ENCODE results near the gene CNPY1. TPM values are rescaled to one million over a fixed set of nuclear protein-coding genes. Genes with fewer than 3 reads are reported as not detected.

The CNPY1 gene
- total RNA-seq, 1 donor = not detected

DNA sequence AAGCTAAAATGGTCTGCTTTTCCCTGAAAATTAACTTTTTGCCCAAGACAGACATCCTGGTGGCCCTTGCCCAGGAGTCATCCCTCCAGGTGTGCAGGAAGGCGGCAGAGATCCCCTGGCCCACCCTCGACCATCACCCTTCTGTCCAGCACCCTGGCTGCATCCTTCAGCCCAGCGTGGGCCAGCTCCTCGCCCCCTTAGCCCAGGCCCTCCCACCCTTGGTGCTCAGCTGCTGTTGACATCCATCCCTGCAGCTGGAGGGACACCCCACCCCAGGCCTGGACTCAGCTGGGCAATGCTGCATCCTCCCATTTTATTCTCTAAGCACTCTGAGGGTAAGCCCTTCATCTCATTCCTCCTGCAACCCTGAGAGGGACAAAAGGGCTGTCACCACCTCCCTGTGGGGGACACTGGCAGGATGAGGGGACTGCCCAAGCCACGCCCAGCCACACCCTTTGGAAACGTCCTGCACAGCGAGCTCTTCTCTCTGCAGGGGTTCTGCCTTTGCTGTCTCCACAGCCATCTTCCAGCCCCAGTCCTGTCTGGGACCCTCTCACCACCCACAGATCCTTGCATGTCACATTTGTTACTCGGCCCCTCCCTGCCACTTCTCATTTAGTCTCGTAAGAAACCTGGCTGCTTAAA lies 57.8 kb downstream of the CNPY1 start:
- TF ChIP-seq, protein P1, sequence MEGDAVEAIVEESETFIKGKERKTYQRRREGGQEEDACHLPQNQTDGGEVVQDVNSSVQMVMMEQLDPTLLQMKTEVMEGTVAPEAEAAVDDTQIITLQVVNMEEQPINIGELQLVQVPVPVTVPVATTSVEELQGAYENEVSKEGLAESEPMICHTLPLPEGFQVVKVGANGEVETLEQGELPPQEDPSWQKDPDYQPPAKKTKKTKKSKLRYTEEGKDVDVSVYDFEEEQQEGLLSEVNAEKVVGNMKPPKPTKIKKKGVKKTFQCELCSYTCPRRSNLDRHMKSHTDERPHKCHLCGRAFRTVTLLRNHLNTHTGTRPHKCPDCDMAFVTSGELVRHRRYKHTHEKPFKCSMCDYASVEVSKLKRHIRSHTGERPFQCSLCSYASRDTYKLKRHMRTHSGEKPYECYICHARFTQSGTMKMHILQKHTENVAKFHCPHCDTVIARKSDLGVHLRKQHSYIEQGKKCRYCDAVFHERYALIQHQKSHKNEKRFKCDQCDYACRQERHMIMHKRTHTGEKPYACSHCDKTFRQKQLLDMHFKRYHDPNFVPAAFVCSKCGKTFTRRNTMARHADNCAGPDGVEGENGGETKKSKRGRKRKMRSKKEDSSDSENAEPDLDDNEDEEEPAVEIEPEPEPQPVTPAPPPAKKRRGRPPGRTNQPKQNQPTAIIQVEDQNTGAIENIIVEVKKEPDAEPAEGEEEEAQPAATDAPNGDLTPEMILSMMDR (IDR thresholded peaks at IDR 0.05; ENCODE audit: insufficient read depth, low read depth, low read length) = no peak
- DNase-seq (ENCODE audit: low read depth) = no peak
- H3K4me3 ChIP-seq (ENCODE audit: low read depth, low read length) = no peak overlapping the region

GRCh38 chr7:155487509-155488482 lies 58.6 kb downstream of the CNPY1 start:
- no peak overlapping the region for H3K4me3 ChIP-seq (ENCODE audit: low read depth, low read length)
- TF ChIP-seq, protein P1 (IDR thresholded peaks at IDR 0.05; ENCODE audit: insufficient read depth, low read depth, low read length) = no peak
- DNase-seq (ENCODE audit: low read depth) = no peak

- no peak overlapping the region for H3K4me3 ChIP-seq (ENCODE audit: low read depth, low read length)
- no peak for DNase-seq (ENCODE audit: low read depth)
- TF ChIP-seq, protein P1 (IDR thresholded peaks at IDR 0.05; ENCODE audit: insufficient read depth, low read depth, low read length) = no peak
Measured at GRCh38 chr7:155486783-155487508, 59.4 kb downstream of the CNPY1 start.

DNA sequence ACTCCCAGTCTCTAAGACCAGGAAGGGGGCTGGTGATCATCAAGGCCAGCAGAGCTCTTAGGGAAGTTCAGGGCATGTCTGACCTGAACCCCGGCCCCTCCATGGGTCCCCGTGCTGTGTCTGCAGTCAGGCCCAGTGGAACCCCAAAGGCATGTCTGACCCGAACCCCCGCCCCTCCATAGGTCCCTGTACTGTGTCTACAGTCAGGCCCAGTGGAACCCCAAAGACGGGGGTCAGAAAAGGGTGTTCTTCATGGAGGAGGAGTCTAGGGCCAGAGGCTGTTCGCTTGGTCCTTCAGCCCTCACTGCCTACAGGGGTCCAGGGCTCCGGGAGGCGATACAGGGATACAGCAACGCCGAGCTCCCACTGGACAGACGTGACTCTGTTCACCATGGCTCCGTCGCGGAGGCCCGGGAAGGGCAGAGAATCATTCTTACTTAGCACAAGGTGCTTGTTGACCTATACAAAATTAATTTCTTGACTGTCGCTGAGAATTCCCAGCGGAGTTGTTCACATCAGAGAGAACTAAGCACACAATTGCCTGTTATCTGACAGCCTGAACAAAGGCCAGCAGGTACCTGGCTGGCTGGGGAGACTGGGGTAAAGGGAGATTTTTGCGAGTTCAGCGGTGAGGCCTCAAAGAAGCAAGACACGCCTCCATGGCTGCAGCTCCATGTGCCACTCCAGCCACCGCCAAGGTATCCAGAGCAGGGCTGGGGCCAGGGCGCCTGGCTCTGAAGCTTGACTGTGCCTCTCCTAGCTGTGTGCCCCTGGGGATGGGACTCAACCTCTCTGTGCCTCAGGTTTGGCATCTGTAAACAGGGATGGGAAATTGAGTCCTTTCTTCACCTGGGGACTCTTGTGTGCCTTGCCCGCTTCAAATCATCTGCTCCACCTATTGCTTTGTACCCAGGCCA lies 61.6 kb downstream of the CNPY1 start:
- TF ChIP-seq, protein P1 (IDR thresholded peaks at IDR 0.05; ENCODE audit: insufficient read depth, low read depth, low read length) = no peak
- H3K4me3 ChIP-seq (ENCODE audit: low read depth, low read length) = no peak overlapping the region
- DNase-seq (ENCODE audit: low read depth) = no peak

DNA sequence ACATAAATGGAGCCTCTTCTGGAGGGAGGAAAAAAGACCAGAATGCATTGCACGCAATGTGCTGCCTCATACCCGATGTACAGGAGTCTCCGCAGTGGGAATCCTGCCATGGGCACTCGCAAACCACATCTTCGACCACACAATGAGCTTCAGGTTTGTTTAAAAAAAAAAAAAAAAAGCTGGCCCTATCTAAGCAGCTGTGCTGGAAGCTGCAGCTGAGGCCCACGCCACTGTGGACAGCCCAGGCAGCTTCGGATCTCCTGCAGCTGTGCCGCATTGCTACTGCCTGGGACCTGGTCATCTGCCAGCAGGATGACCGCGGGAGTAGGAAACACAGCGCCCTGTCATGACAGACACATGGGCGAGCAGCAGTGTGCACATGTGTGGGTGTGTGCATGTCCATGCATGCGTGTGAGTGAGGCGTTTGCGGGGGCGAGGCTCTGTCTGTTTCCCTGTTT lies 62.5 kb downstream of the CNPY1 start:
- TF ChIP-seq, protein P1 (IDR thresholded peaks at IDR 0.05; ENCODE audit: insufficient read depth, low read depth, low read length) = no peak
- no peak for DNase-seq (ENCODE audit: low read depth)
- H3K4me3 ChIP-seq (ENCODE audit: low read depth, low read length) = no peak overlapping the region

DNA sequence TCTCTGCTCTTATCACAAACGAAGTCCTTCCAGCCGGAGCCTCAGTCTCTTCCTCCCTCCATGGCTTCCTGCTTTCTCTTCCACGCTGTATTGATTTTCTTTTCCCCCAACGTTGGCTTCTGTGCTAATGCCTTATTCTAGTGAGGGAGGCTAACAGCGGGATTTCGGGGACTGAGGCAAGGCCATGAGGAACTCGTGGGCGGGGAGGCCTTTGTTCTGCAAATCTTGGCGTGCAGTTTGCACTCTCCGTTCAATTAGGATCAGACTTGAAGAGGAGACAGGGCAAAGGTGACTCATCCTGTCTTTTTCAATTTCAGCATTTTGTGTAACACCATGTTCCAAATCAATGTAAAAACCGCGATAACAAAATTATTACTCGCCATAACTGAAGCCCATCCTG lies 63.1 kb downstream of the CNPY1 start:
- no peak for DNase-seq (ENCODE audit: low read depth)
- TF ChIP-seq, protein P1 (IDR thresholded peaks at IDR 0.05; ENCODE audit: insufficient read depth, low read depth, low read length) = no peak
- no peak overlapping the region for H3K4me3 ChIP-seq (ENCODE audit: low read depth, low read length)

Data from fibroblast of villous mesenchyme (primary cell).